Measurements from ENCODE around the gene R3HCC1L.

R3HCC1L gene

GRCh38 chr10:98261436-98262277, 127.2 kb downstream of the R3HCC1L start:
- no peak for ATAC-seq
- TF ChIP-seq ISL1 (CRISPR knock-in tag; IDR thresholded peaks at IDR 0.05) = no peak
- TF ChIP-seq ZFP30 (CRISPR knock-in tag; IDR thresholded peaks at IDR 0.05) = no peak
- TF ChIP-seq ARNTL (CRISPR knock-in tag; IDR thresholded peaks at IDR 0.05; ENCODE audit: borderline replicate concordance, low read depth) = no peak
- no peak for TF ChIP-seq ZFP3 (CRISPR knock-in tag; IDR thresholded peaks at IDR 0.05)
- no peak for TF ChIP-seq PATZ1 (CRISPR knock-in tag; IDR thresholded peaks at IDR 0.05; ENCODE audit: borderline replicate concordance)
- no peak for TF ChIP-seq TOX (CRISPR knock-in tag; IDR thresholded peaks at IDR 0.05; ENCODE audit: borderline replicate concordance)
- no peak for TF ChIP-seq ZNF565 (CRISPR knock-in tag; conservative IDR thresholded peaks at IDR 0.05; ENCODE audit: low read depth)
- TF ChIP-seq, protein P1, sequence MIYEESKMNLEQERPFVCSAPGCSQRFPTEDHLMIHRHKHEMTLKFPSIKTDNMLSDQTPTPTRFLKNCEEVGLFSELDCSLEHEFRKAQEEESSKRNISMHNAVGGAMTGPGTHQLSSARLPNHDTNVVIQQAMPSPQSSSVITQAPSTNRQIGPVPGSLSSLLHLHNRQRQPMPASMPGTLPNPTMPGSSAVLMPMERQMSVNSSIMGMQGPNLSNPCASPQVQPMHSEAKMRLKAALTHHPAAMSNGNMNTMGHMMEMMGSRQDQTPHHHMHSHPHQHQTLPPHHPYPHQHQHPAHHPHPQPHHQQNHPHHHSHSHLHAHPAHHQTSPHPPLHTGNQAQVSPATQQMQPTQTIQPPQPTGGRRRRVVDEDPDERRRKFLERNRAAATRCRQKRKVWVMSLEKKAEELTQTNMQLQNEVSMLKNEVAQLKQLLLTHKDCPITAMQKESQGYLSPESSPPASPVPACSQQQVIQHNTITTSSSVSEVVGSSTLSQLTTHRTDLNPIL (CRISPR knock-in tag; IDR thresholded peaks at IDR 0.05; ENCODE audit: low read depth) = no peak
- TF ChIP-seq ZC3H10 (CRISPR knock-in tag; IDR thresholded peaks at IDR 0.05) = no peak
- no peak for TF ChIP-seq BACH2 (CRISPR knock-in tag; IDR thresholded peaks at IDR 0.05; ENCODE audit: borderline replicate concordance)
- no peak for TF ChIP-seq ZNF70 (CRISPR knock-in tag; IDR thresholded peaks at IDR 0.05)

DNA sequence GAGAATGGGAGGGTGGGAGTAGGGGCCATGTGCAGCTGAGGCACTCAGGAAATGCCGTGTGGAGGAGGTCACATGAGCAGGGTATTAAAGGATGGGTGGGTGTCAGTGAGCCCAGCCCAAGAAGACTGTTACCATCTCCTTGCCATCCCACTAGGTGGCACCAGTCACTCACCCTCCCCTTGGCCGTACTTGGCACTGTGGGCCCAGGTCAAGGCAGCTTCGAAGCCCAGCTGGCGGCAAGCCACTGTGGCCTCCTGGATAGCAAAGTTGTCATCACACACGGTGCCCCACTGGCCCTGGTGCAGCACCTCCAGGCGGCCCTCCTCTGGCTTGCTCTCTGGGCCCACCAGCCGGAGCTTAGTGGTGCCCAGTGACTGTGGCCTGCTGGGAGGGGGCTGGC, 128.1 kb downstream of the R3HCC1L start:
- no peak for TF ChIP-seq ZFP30 (CRISPR knock-in tag; IDR thresholded peaks at IDR 0.05)
- TF ChIP-seq ZNF565 (CRISPR knock-in tag; conservative IDR thresholded peaks at IDR 0.05; ENCODE audit: low read depth) = no peak
- no peak for TF ChIP-seq ZC3H10 (CRISPR knock-in tag; IDR thresholded peaks at IDR 0.05)
- no peak for TF ChIP-seq TOX (CRISPR knock-in tag; IDR thresholded peaks at IDR 0.05; ENCODE audit: borderline replicate concordance)
- no peak for TF ChIP-seq ARNTL (CRISPR knock-in tag; IDR thresholded peaks at IDR 0.05; ENCODE audit: borderline replicate concordance, low read depth)
- TF ChIP-seq, protein P2, sequence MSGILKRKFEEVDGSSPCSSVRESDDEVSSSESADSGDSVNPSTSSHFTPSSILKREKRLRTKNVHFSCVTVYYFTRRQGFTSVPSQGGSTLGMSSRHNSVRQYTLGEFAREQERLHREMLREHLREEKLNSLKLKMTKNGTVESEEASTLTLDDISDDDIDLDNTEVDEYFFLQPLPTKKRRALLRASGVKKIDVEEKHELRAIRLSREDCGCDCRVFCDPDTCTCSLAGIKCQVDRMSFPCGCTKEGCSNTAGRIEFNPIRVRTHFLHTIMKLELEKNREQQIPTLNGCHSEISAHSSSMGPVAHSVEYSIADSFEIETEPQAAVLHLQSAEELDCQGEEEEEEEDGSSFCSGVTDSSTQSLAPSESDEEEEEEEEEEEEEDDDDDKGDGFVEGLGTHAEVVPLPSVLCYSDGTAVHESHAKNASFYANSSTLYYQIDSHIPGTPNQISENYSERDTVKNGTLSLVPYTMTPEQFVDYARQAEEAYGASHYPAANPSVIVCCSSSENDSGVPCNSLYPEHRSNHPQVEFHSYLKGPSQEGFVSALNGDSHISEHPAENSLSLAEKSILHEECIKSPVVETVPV (CRISPR knock-in tag; IDR thresholded peaks at IDR 0.05) = no peak
- no peak for TF ChIP-seq ESRRG (CRISPR knock-in tag; IDR thresholded peaks at IDR 0.05)
- TF ChIP-seq OSR1 (CRISPR knock-in tag; IDR thresholded peaks at IDR 0.05) = no peak
- no peak for TF ChIP-seq ISL1 (CRISPR knock-in tag; IDR thresholded peaks at IDR 0.05)
- TF ChIP-seq ZNF70 (CRISPR knock-in tag; IDR thresholded peaks at IDR 0.05) = no peak
- TF ChIP-seq TSHZ2 (CRISPR knock-in tag; IDR thresholded peaks at IDR 0.05) = no peak
- TF ChIP-seq PATZ1 (CRISPR knock-in tag; IDR thresholded peaks at IDR 0.05; ENCODE audit: borderline replicate concordance) = no peak
- no peak for TF ChIP-seq POU6F1 (CRISPR knock-in tag; IDR thresholded peaks at IDR 0.05; ENCODE audit: borderline replicate concordance, low read depth)

More for the DNA sequence above, 128.1 kb downstream of the R3HCC1L start:
- peak; percentile 50 for ATAC-seq
